T-helper 2 cell treated with Interferon-gamma antibody and Interleukin-4, amounts not matched to agents 100 ng/mL and 5 ng/mL, for 36 hours (primary cell): ENCODE results near the gene SDCBP2. TPM values are rescaled to one million over a fixed set of nuclear protein-coding genes. Genes with fewer than 3 reads are reported as not detected.
"Not testable (repeated sequence)": the region's sequence is repeated elsewhere in the genome, so short reads cannot be mapped to it uniquely, and the experiment has no call there.

Experiments used
- intact Hi-C: fragments of 100-400 bp; cut with micrococcal nuclease; formaldehyde crosslinking; loops from one replicate; pipeline ENCODE4 v1.15.1; 2023
- total RNA-seq: library from RNA; stranded (reverse); gene quantifications from 2 replicates; pipeline ENCODE4 v1.2.3, GENCODE V29; 2022

Gene SDCBP2
- total RNA-seq, 1 donor from 2014 or later: 3.7 TPM

- intact Hi-C loops: no loop called here
Measured at GRCh38 chr20:1360094-1360846, 31.3 kb upstream of the SDCBP2 start.

GRCh38 chr20:1357921-1358671 is 29.2 kb upstream of the SDCBP2 start:
- intact Hi-C loops: loop anchor here (1.0 kb wide), 1 partner anchor 79 kb away; no protein-coding TSS in a partner anchor

- intact Hi-C loops: no loop called here
Measured at GRCh38 chr20:1353956-1354355, 25.0 kb upstream of the SDCBP2 start.

- intact Hi-C loops: no loop called here
Measured at GRCh38 chr20:1346315-1346969, 17.5 kb upstream of the SDCBP2 start.

GRCh38 chr20:1345756-1346093 is 16.8 kb upstream of the SDCBP2 start:
- intact Hi-C loops: no loop called here

- intact Hi-C loops: no loop called here
Measured at GRCh38 chr20:1345030-1345755, 16.3 kb upstream of the SDCBP2 start.

GRCh38 chr20:1343446-1344124 is 14.6 kb upstream of the SDCBP2 start:
- intact Hi-C loops: not testable (repeated sequence)

GRCh38 chr20:1341561-1342265 is 12.8 kb upstream of the SDCBP2 start:
- intact Hi-C loops: no loop called here

- intact Hi-C loops: no loop called here
Measured at GRCh38 chr20:1338801-1339200, 9.9 kb upstream of the SDCBP2 start.

- intact Hi-C loops: no loop called here
Measured at GRCh38 chr20:1338096-1338495, 9.2 kb upstream of the SDCBP2 start.

GRCh38 chr20:1337441-1337840 is 8.5 kb upstream of the SDCBP2 start:
- intact Hi-C loops: no loop called here

- intact Hi-C loops: no loop called here
Measured at GRCh38 chr20:1336699-1337367, 7.9 kb upstream of the SDCBP2 start.

GRCh38 chr20:1335961-1336698 is 7.2 kb upstream of the SDCBP2 start:
- intact Hi-C loops: no loop called here

- intact Hi-C loops: no loop called here
Measured at GRCh38 chr20:1334761-1335160, 5.8 kb upstream of the SDCBP2 start.

GRCh38 chr20:1334370-1334731 is 5.4 kb upstream of the SDCBP2 start:
- intact Hi-C loops: no loop called here

- intact Hi-C loops: no loop called here
Measured at GRCh38 chr20:1333462-1334369, 4.8 kb upstream of the SDCBP2 start.

GRCh38 chr20:1332749-1333300 is 3.9 kb upstream of the SDCBP2 start:
- intact Hi-C loops: no loop called here
